ENCODE measurements around the gene TBCK. TPM values are rescaled to one million over a fixed set of nuclear protein-coding genes. Genes with fewer than 3 reads are reported as not detected.
"Not testable (repeated sequence)": the region's sequence is repeated elsewhere in the genome, so short reads cannot be mapped to it uniquely, and the experiment has no call there.

TBCK gene
- total and polyA plus RNA-seq, 9 of the 15 experiments (the other 6 are each of a cell fraction or from before 2014, with no cell fraction given): 5.3 to 26.6 (median 16.2) TPM

DNA sequence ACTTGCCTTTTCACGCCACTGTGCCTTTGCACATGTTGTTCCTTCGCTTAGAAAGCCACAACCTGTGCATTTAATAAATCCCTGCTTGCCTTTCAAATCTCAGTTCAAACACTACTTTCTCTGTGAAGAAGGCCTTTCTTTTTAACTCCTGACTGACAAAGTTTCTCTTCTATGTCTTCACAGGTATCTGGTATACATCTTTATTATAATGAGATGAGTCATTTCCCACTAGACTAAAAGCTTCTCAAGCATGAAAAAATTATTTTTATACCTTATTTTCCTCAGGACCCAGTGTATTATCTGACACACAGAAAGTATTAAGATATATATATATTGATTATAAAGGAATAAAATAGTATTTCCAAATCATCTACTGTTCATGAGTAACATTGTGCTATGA, 189.9 kb downstream of the TBCK start (continued):
- TF ChIP-seq ZBTB40 (IDR thresholded peaks at IDR 0.05) (no peak), ZBTB40 (CRISPR knock-in tag; IDR thresholded peaks at IDR 0.05) (no peak), IFI16 (CRISPR knock-in tag; IDR thresholded peaks at IDR 0.05) (no peak), PHF20 (IDR thresholded peaks at IDR 0.05; ENCODE audit: partially characterized antibody) (no peak), BMI1 (IDR thresholded peaks at IDR 0.05; ENCODE audit: low read length) (no peak), ZNF197 (CRISPR knock-in tag; IDR thresholded peaks at IDR 0.05; ENCODE audit: low read depth) (no peak), NCOR1 (IDR thresholded peaks at IDR 0.05) (no peak), TSC22D4 (tag; IDR thresholded peaks at IDR 0.05) (no peak)
- TF ChIP-seq, protein P1, sequence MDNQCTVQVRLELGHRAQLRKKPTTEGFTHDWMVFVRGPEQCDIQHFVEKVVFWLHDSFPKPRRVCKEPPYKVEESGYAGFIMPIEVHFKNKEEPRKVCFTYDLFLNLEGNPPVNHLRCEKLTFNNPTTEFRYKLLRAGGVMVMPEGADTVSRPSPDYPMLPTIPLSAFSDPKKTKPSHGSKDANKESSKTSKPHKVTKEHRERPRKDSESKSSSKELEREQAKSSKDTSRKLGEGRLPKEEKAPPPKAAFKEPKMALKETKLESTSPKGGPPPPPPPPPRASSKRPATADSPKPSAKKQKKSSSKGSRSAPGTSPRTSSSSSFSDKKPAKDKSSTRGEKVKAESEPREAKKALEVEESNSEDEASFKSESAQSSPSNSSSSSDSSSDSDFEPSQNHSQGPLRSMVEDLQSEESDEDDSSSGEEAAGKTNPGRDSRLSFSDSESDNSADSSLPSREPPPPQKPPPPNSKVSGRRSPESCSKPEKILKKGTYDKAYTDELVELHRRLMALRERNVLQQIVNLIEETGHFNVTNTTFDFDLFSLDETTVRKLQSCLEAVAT (IDR thresholded peaks at IDR 0.05): no peak

GRCh38 chr4:106119949-106120555, 196.0 kb downstream of the TBCK start:
- H4K20me1 ChIP-seq (replicated peaks; ENCODE audit: control insufficient read depth, insufficient read depth, low read length); H3K79me2 ChIP-seq (ENCODE audit: control insufficient read depth, insufficient read depth, low read length); H3K27ac ChIP-seq (ENCODE audit: extremely low read depth, low read depth, low read length); in situ Hi-C loops (cut with MboI); H3K9me1 ChIP-seq (ENCODE audit: control insufficient read depth, insufficient read depth, low read length); ATAC-seq; DNase-seq (ENCODE audit: extremely low read depth in 1 of 4, low spot score in 3 of 4); H3K36me3 ChIP-seq (ENCODE audit: control insufficient read depth, insufficient read depth, low read length); intact Hi-C loops (cut with micrococcal nuclease); H3K4me2 ChIP-seq (ENCODE audit: insufficient read depth, low read length); BruUV-seq (replicated peaks); POLR2A ChIA-PET; H3K4me3 ChIP-seq; H3K27me3 ChIP-seq (ENCODE audit: control insufficient read depth in 2 of 2, insufficient read depth in 2 of 2, low read length in 2 of 2); CTCF ChIA-PET (ENCODE audit: low intra/inter-chr PET ratio); H3K4me1 ChIP-seq (replicated peaks in 1 of 2; ENCODE audit: control insufficient read depth in 2 of 2, insufficient read depth in 2 of 2, low read length in 2 of 2); H2AFZ ChIP-seq (ENCODE audit: low read depth, low read length); H3K9ac ChIP-seq (ENCODE audit: insufficient read depth in 1 of 2, low read depth in 2 of 2, low read length in 2 of 2); FAIRE-seq; H3K9me3 ChIP-seq (replicated peaks; ENCODE audit: control insufficient read depth, insufficient read depth, low read depth, low read length): not testable (repeated sequence)
- WGBS (ENCODE audit: insufficient coverage, low coverage, missing lambda C conversion rate): 70% methylated on average over 15 of the region's 28 CpGs

All from K562 (cell line).